ENCODE measurements around the gene MPRIP. TPM values are rescaled to one million over a fixed set of nuclear protein-coding genes. Genes with fewer than 3 reads are reported as not detected.

Gene MPRIP
- total RNA-seq, 1 donor from 2014 or later, result 392 TPM

- peaks cover 8% of the 10 kb centered on the region for H3K4me1 Mint-ChIP-seq (ENCODE audit: unreplicated experiment)
- H3K4me3 Mint-ChIP-seq (ENCODE audit: unreplicated experiment), result no peak overlapping the region
- H3K36me3 Mint-ChIP-seq (ENCODE audit: low read depth, unreplicated experiment), result peaks cover 3% of the 10 kb centered on the region
- no peaks in the 10 kb centered on the region for H3K9me3 Mint-ChIP-seq (ENCODE audit: unreplicated experiment)
- H3K27me3 Mint-ChIP-seq (ENCODE audit: unreplicated experiment), result peaks cover 2% of the 10 kb centered on the region
- TF ChIP-seq, protein P1, sequence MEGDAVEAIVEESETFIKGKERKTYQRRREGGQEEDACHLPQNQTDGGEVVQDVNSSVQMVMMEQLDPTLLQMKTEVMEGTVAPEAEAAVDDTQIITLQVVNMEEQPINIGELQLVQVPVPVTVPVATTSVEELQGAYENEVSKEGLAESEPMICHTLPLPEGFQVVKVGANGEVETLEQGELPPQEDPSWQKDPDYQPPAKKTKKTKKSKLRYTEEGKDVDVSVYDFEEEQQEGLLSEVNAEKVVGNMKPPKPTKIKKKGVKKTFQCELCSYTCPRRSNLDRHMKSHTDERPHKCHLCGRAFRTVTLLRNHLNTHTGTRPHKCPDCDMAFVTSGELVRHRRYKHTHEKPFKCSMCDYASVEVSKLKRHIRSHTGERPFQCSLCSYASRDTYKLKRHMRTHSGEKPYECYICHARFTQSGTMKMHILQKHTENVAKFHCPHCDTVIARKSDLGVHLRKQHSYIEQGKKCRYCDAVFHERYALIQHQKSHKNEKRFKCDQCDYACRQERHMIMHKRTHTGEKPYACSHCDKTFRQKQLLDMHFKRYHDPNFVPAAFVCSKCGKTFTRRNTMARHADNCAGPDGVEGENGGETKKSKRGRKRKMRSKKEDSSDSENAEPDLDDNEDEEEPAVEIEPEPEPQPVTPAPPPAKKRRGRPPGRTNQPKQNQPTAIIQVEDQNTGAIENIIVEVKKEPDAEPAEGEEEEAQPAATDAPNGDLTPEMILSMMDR (IDR thresholded peaks at IDR 0.05; ENCODE audit: unreplicated experiment), result no peak
- H3K27ac Mint-ChIP-seq (ENCODE audit: unreplicated experiment), result no peak overlapping the region
- no peak for DNase-seq (ENCODE audit: low spot score)
Measured at GRCh38 chr17:17204635-17205231, 162.5 kb downstream of the MPRIP start.

DNA sequence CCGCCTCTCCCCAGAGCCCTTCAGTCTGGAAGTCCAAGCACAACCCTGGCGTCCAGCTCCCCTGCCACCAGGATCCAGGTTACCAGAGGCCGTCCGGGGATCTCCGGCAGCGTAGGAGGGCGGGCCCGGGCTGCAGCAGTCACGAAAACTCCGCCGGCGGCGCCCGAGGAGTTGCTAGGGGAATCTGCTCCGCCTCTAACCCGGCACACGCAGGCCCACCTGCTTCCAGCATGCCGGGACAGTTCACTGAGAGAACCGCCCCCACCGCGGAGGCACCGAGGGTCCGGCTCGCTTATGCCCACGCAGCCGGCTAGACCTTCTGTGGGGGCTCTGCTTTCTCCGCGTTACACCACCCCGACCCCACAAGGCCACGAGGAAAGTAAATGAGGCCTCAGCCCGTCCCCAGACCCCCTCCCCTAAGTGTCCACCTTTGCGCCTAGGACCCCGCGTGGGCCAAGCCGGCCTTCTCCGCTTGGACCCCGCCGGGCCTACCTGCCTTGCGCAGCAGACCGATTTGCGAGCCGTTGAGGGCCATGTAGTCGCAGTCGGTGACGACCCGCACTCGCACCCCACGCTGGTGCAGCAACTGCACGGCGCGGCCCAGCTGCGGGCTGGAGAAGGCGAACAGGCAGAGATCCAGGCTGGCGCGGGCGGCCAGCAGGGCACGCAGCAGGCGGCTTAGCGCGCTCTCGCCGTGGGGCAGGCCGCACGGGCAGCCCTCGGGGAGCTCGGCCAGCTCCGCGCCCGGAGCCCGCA is 163.3 kb downstream of the MPRIP start:
- no peak for DNase-seq (ENCODE audit: low spot score)
- no peak overlapping the region for H3K4me3 Mint-ChIP-seq (ENCODE audit: unreplicated experiment)

GRCh38 chr17:17206124-17206912 is 164.1 kb downstream of the MPRIP start, which contains the start of gene PLD6:
Gene PLD6, minus strand, starts transcription at chr17:17206333. Its CDS starts 47 bp downstream, at chr17:17206286.
- H3K36me3 Mint-ChIP-seq (ENCODE audit: low read depth, unreplicated experiment), result peaks cover 2% of the 10 kb centered on the region
- peaks cover 2% of the 10 kb centered on the region for H3K27me3 Mint-ChIP-seq (ENCODE audit: unreplicated experiment)
- TF ChIP-seq, protein P1 (IDR thresholded peaks at IDR 0.05; ENCODE audit: unreplicated experiment), result no peak
- H3K27ac Mint-ChIP-seq (ENCODE audit: unreplicated experiment), result no peak within 1 kb of the TSS
- no peak within 1 kb of the TSS for H3K4me3 Mint-ChIP-seq (ENCODE audit: unreplicated experiment)
- no peaks in the 10 kb centered on the region for H3K9me3 Mint-ChIP-seq (ENCODE audit: unreplicated experiment)
- no peak for DNase-seq (ENCODE audit: low spot score)
- H3K4me1 Mint-ChIP-seq (ENCODE audit: unreplicated experiment), result peaks cover 8% of the 10 kb centered on the region

More for the DNA sequence above, 163.3 kb downstream of the MPRIP start:
- Mint-ChIP-seq H3K9me3 (ENCODE audit: unreplicated experiment) (no peaks in the 10 kb centered on the region), H3K36me3 (ENCODE audit: low read depth, unreplicated experiment) (peaks cover 3% of the 10 kb centered on the region), H3K27me3 (ENCODE audit: unreplicated experiment) (peaks cover 2% of the 10 kb centered on the region), H3K27ac (ENCODE audit: unreplicated experiment) (no peak overlapping the region), H3K4me1 (ENCODE audit: unreplicated experiment) (peaks cover 8% of the 10 kb centered on the region)
- TF ChIP-seq, protein P1 (IDR thresholded peaks at IDR 0.05; ENCODE audit: unreplicated experiment), result no peak

DNA sequence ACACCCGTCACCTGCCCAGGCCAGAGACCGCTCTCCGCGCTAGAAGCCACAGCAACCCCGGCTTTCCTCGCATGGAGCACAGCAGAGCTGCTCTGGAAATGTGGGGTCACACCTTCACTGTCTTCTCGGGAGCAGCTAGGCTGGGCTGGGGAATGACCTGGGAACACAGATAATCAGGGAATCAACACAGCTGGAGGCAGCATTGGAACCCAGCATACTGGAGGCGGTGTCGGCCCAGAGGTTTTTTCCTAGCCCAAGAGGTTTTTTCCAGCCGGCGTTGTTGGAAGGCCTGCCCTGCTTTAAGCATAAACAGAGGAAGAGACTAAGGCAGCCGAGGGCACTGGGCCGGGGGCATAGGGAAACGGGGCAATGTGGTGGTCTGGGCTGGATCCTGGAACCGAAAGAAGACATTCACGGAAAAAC is 164.7 kb downstream of the MPRIP start:
- Mint-ChIP-seq H3K27ac (ENCODE audit: unreplicated experiment) (no peak overlapping the region), H3K27me3 (ENCODE audit: unreplicated experiment) (peaks cover 2% of the 10 kb centered on the region), H3K4me1 (ENCODE audit: unreplicated experiment) (peaks cover 8% of the 10 kb centered on the region), H3K36me3 (ENCODE audit: low read depth, unreplicated experiment) (no peaks in the 10 kb centered on the region), H3K9me3 (ENCODE audit: unreplicated experiment) (no peaks in the 10 kb centered on the region), H3K4me3 (ENCODE audit: unreplicated experiment) (no peak overlapping the region)
- DNase-seq (ENCODE audit: low spot score), result no peak
- TF ChIP-seq, protein P1 (IDR thresholded peaks at IDR 0.05; ENCODE audit: unreplicated experiment), result no peak
